ENCODE data around the gene FALEC. TPM values are rescaled to one million over a fixed set of nuclear protein-coding genes. Genes with fewer than 3 reads are reported as not detected.

Gene FALEC
- total RNA-seq, 4 donors from 2014 or later: not detected

DNA sequence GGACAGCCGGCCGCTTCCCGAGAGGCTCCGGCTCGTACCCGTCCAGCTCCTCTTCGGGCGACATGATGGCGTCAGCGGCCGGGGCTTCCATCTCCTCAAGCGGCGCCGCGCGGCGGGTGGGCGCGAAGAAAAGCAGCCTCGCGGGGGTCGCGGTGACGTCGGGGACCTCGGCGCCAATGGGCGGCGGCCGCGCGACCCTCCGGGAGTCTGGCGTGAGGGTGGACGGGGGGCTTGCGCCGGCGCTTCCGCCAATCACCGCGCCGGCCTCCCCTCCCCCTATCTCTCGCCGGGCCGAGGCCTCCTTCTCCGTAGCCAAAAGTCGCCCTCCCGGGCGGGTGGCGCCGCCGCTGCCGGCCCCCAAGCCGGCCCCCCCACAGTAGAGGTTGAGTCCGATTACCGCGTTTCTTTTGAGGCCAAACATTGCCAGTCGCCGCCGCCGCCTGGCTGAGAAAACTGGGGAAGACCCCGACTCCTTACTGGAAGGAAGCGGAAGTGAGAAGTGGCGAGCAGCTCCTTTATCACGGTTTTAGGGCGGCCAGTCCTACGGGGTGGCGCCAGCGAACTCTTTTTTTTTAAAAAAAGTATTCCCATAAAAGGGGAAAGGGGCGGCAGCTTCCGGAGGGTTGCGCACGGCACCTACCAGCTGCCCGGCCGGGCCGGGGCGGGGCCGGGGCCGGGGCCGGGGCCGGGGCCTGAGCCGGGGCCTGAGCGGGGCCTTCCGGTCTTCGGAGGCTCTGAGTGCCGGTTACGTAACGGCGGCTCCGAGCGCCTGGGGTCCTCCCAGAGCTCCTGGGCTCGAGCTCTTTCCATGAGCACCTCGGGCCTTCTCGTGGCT is 63.8 kb downstream of the FALEC start, which contains the start of gene MCL1:
MCL1 (minus strand) TSS at position 501 of the 835 bp plus-strand sequence; CDS start at position 421, 80 bp downstream.
- TF ChIP-seq, protein P1, sequence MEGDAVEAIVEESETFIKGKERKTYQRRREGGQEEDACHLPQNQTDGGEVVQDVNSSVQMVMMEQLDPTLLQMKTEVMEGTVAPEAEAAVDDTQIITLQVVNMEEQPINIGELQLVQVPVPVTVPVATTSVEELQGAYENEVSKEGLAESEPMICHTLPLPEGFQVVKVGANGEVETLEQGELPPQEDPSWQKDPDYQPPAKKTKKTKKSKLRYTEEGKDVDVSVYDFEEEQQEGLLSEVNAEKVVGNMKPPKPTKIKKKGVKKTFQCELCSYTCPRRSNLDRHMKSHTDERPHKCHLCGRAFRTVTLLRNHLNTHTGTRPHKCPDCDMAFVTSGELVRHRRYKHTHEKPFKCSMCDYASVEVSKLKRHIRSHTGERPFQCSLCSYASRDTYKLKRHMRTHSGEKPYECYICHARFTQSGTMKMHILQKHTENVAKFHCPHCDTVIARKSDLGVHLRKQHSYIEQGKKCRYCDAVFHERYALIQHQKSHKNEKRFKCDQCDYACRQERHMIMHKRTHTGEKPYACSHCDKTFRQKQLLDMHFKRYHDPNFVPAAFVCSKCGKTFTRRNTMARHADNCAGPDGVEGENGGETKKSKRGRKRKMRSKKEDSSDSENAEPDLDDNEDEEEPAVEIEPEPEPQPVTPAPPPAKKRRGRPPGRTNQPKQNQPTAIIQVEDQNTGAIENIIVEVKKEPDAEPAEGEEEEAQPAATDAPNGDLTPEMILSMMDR (IDR thresholded peaks at IDR 0.05; ENCODE audit: low read depth): no peak

DNA sequence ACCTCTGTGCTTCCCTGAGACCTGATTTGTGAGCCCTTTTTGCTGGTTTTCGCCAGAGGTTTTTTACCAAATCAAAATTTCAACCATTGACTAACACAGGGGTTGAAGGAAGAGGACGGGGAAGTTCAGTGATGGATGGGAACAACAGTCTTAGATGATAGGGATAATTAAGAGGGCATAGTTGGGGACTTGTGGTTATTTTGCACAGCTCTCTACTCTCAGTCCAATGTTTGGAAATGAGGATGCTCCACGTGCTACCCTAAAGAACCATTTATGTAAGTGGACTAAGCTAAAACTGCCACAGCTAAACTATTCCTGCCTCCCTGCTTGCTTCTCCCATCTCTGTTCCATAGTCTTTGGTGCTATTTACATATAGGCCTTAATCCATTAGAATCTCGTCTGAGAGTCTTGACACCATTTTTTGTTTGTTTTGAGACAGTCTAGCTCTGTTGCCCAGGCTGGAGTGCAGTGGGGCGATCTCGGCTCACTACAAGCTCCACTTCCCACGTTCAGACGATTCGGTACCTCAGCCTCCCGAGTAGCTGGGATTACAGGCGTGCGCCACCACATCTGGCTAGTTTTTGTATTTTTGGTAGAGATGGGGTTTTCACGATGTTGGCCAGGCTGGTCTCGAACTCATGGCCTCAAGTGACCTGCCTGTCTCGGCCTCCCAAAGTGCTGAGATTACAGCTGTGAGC is 64.5 kb downstream of the FALEC start:
- TF ChIP-seq, protein P1 (IDR thresholded peaks at IDR 0.05; ENCODE audit: low read depth): no peak

DNA sequence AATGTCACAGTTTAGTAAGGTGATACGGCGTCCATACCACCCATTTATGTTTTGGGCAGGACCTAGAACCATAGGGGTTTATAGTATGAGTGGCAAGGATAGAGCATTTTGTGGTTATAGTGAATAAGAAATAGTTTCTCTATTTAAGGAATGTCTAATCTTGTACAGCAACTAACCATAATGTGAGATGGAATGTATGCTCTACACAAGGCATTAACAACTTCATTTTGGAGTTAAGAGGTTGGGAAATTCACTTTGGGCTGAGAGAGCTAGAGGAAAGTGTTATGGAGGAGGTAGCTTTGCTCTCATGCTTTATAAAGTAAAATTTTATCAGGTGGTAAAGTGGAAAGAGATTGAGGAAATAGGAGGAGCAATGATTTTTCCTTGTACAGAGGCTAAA is 66.8 kb downstream of the FALEC start:
- TF ChIP-seq, protein P1 (IDR thresholded peaks at IDR 0.05; ENCODE audit: low read depth): no peak

Small RNAs within 50 kb of the gene (small RNA-seq; reads per million reads assigned to genes)
- gene MIR4257: not detected
- not detected for gene RN7SL473P
- gene RN7SL600P: not detected

Other genes starting within 250 kb of the FALEC start
- 10 to 100 TPM; 58.2 to 94.0 (median 72.4) TPM for gene APH1A, start 246.7 kb upstream of the FALEC start, total RNA-seq
- 10 to 100 TPM in 1 of 4 donors, 1 to 10 TPM in 2, under 1 TPM in 1; 0.94 to 17.8 (median 6.5) TPM for gene C1orf54, start 243.0 kb upstream of the FALEC start, total RNA-seq
- 1 to 10 TPM in 3 of 4 donors, under 1 TPM in 1; 0.85 to 4.1 (median 3.1) TPM for gene CIART, start 233.2 kb upstream of the FALEC start, total RNA-seq
- 10 to 100 TPM; 30.0 to 47.9 (median 38.2) TPM for gene MRPS21, start 221.9 kb upstream of the FALEC start, total RNA-seq
- 10 to 100 TPM; 36.2 to 83.3 (median 47.7) TPM for gene PRPF3, start 194.2 kb upstream of the FALEC start, total RNA-seq
- 10 to 100 TPM; 17.2 to 24.9 (median 19.5) TPM for gene RPRD2, start 151.6 kb upstream of the FALEC start, total RNA-seq
- 10 to 100 TPM in 3 of 4 donors, 1 to 10 TPM in 1; 8.2 to 16.7 (median 15.9) TPM for gene TARS2, start 28.3 kb upstream of the FALEC start, total RNA-seq
- 10 to 100 TPM; 12.1 to 53.2 (median 29.5) TPM for gene ECM1, start 7.6 kb upstream of the FALEC start, total RNA-seq
- 10 to 100 TPM; 36.3 to 53.9 (median 49.1) TPM for gene ADAMTSL4, start 33.7 kb downstream of the FALEC start, total RNA-seq
- 100 to 1,000 TPM; 180 to 328 (median 225) TPM for gene MCL1, start 63.9 kb downstream of the FALEC start, total RNA-seq
- gene ENSA, start 113.9 kb downstream of the FALEC start, total RNA-seq: 100 to 1,000 TPM; 109 to 165 (median 114) TPM
- gene GOLPH3L, start 181.4 kb downstream of the FALEC start, total RNA-seq: 10 to 100 TPM; 16.8 to 29.2 (median 19.1) TPM
- 1 to 10 TPM in 2 of 4 donors, not detected in 2; 2.4 to 4.4 TPM for gene HORMAD1, start 205.1 kb downstream of the FALEC start, total RNA-seq

Data from subcutaneous adipose tissue (tissue), 4 donors.